NT2/D1 (cell line): Measurements from ENCODE around the gene ZNF774.

Source experiments
- DNase-seq: peaks from one replicate; pipeline ENCODE4 v3.0.0-alpha.2; 2011; ENCODE audit warnings: low read depth, low spot score
- H3K27me3 ChIP-seq: 2 replicates; pipeline ENCODE4 v1.6.0; 2011; ENCODE audit warnings: mild to moderate bottlenecking; ENCODE audit not compliant: insufficient read length, insufficient read depth
- H3K36me3 ChIP-seq: 2 replicates; pipeline ENCODE4 v1.6.1; 2011; ENCODE audit warnings: mild to moderate bottlenecking, low read length, mixed read lengths; ENCODE audit not compliant: insufficient read depth, insufficient read length
- H3K4me1 ChIP-seq: 2 replicates; pipeline ENCODE4 v1.5.1; 2011; ENCODE audit not compliant: insufficient read depth, insufficient read length
- H3K4me3 ChIP-seq: 2 replicates; pipeline ENCODE4 v1.5.1; 2011; ENCODE audit warnings: low read depth; ENCODE audit not compliant: insufficient read length
- H3K9ac ChIP-seq: 2 replicates; pipeline ENCODE4 v1.6.0; 2011; ENCODE audit warnings: low read depth; ENCODE audit not compliant: insufficient read length
- H3K9me3 ChIP-seq: 2 replicates; pipeline ENCODE4 v1.5.1; 2011; ENCODE audit warnings: mild to moderate bottlenecking, low read length; ENCODE audit not compliant: insufficient read depth
- SUZ12 ChIP-seq: IDR thresholded peaks from 2 replicates; pipeline ENCODE4 v1.6.1; 2011; ENCODE audit not compliant: insufficient read length, insufficient read depth; ENCODE audit errors: extremely low read depth
- YY1 ChIP-seq: IDR thresholded peaks from 2 replicates; pipeline ENCODE4 v1.6.1; 2011; ENCODE audit not compliant: insufficient read length, insufficient read depth
- ZNF274 ChIP-seq: IDR thresholded peaks from 2 replicates; pipeline ENCODE4 v1.6.1; 2011; ENCODE audit warnings: mild to moderate bottlenecking, low read depth, low read length

Gene ZNF774

DNA sequence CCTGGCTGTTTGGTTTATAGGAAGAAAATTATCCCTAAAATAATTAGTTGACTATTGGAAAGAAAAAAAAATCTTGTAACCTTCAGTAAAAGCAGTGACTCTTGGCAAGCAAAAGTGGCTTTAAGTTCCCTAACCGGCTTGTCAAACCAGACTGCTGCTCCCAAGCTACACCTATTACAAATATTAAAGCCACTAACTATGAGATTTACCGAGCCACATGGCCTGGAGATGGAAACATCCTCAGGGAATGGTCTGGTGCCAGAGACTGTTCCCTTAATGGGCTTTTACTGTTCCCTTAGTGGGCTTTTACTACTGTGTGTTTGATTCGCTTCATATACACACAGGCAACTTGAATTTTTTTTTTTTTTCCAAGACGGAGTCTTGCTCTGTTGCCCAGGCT is 35.9 kb upstream of the ZNF774 start:
- DNase-seq: no peak

DNA sequence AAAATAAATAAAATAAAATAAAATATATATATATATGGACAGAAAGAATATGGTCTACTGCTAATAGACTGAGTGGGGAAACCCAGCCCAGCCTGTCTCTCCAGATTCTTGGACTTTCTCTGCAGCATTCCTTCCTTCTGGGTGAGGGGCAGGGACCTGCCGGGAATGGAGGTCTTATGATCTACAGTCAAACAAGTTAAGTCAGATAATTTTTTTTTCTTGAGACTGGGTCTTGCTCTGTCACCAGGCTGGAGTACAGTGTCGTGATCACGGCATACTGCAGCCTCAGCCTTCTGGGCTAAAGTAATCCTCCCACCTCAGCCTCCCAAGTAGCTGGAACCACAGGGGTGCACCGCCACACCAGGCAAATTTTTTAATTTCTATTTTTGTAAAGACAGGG is 33.5 kb upstream of the ZNF774 start:
- TF ChIP-seq YY1 (no peak), ZNF274 (no peak), SUZ12 (no peak)
- no peak overlapping the region for H3K9ac ChIP-seq
- H3K27me3 ChIP-seq: no peaks in the 10 kb centered on the region
- H3K9me3 ChIP-seq: no peaks in the 10 kb centered on the region
- no peak overlapping the region for H3K4me3 ChIP-seq
- H3K36me3 ChIP-seq: no peaks in the 10 kb centered on the region
- H3K4me1 ChIP-seq: no peaks in the 10 kb centered on the region
- no peak for DNase-seq

More for the DNA sequence above, 35.9 kb upstream of the ZNF774 start:
- TF ChIP-seq YY1 (no peak), SUZ12 (no peak), ZNF274 (no peak)
- Histone ChIP-seq H3K9me3 (no peaks in the 10 kb centered on the region), H3K4me3 (no peak overlapping the region), H3K9ac (no peak overlapping the region), H3K36me3 (no peaks in the 10 kb centered on the region), H3K27me3 (no peaks in the 10 kb centered on the region), H3K4me1 (no peaks in the 10 kb centered on the region)

DNA sequence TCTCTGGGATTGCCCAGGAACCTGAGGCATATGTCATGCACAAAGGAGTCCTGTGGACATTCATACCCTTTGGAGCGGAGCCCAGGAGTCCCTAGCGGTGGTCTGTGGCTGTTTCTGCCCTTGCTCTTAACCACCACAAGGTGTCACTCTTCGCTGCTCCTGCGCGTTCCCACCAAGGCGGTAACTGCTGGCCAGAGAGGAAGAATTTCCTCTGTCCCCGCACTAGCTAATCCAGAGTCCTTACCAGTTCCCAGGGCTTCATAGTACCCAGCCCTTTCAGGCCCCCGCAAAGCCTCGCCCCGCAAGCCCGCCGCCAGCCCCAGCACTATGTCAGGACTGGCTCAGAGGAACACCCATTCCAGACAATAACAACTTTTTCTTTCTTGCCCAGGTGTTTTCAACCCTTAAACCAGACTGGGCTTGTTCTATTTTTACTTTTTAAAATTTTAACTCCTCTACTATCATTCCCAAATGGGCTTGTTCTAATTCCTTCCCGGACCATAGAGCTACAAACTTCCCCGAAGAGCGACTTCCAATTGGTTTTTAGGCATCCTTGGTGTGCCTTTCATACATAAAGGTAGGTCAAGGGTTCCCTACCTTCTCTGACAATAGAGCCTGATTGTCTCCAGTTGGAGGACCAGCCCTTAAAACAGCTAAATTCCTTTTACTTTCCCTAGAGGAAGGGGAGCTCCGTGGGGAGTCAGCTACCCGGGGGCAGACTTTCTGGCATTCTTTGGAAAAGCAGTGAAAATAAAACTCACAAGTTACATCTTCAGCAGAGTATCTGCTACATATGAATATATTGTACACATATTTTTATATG is 31.8 kb upstream of the ZNF774 start:
- peak; percentile 88 for DNase-seq
- no peaks in the 10 kb centered on the region for H3K4me1 ChIP-seq
- H3K27me3 ChIP-seq: no peaks in the 10 kb centered on the region
- H3K9ac ChIP-seq: peak overlapping the region; percentile 61
- H3K4me3 ChIP-seq: no peak overlapping the region
- H3K36me3 ChIP-seq: no peaks in the 10 kb centered on the region
- no peak for TF ChIP-seq YY1
- TF ChIP-seq ZNF274: no peak
- TF ChIP-seq SUZ12: no peak
- no peaks in the 10 kb centered on the region for H3K9me3 ChIP-seq

DNA sequence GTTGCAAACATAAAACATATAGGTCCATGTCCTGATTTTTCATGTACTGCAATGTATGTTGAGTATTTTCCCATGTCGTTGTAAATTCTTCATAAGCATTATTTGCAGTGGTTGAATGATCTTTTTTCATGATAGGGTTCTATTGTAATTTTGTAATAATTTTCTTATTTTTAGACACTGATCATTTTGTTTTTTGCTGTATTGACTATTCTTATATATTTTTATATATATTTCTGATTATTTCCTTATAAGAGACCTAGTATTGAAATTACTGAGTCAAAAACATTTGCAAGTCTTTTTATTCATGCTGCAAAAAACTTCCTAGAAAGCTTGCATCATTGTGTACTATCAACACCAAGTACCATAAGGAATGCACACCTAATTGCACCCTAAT is 31.2 kb upstream of the ZNF774 start:
- H3K27me3 ChIP-seq: no peaks in the 10 kb centered on the region
- no peak for TF ChIP-seq SUZ12
- no peak for TF ChIP-seq YY1
- TF ChIP-seq ZNF274: no peak

DNA sequence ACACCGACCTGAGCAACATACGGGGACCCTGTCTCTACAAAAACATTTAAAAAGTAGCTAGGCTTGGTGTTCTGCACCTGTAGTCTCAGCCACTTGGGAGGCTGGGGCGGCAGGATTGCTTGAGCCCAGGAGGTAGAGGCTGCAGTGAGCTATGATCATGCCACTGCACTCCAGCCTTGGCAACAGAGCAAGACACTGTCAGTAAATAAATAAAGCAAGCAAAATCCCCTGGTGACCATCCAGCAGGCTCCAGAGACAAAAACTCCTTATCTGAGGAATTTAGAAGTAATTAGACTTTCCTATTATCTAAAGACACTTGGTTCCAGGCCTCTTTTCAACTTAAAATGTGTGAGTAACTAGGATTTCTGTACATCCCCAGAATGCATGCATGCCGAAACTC is 29.5 kb upstream of the ZNF774 start:
- H3K4me3 ChIP-seq: no peak overlapping the region
- no peaks in the 10 kb centered on the region for H3K36me3 ChIP-seq
- no peaks in the 10 kb centered on the region for H3K4me1 ChIP-seq
- H3K27me3 ChIP-seq: no peaks in the 10 kb centered on the region
- no peaks in the 10 kb centered on the region for H3K9me3 ChIP-seq
- no peak overlapping the region for H3K9ac ChIP-seq
- TF ChIP-seq YY1 (no peak), SUZ12 (no peak)
- DNase-seq: no peak

More for the DNA sequence above, 31.2 kb upstream of the ZNF774 start:
- no peaks in the 10 kb centered on the region for H3K9me3 ChIP-seq
- no peak overlapping the region for H3K4me3 ChIP-seq
- no peak overlapping the region for H3K9ac ChIP-seq
- DNase-seq: no peak
- no peaks in the 10 kb centered on the region for H3K36me3 ChIP-seq
- H3K4me1 ChIP-seq: no peaks in the 10 kb centered on the region

DNA sequence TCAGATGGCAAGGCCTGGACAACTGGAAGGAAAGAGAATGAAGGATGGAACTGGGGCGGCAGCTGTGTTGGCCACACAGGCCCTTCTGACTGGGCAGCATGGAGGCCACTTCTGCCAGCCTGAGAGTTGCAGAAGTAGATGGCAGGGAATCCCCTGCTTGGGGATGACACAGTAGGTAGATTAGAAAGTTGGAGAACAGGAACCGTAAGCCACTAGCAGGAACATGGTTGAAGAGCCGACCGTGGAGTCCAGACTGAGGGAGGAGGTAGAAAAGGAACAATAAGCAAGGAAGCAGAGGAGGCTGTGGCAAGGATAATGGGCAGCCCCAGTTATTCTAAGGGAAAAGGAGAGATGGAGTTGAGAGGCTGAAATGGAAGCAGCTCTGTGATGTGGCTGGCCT is 26.4 kb upstream of the ZNF774 start:
- Histone ChIP-seq H3K36me3 (no peaks in the 10 kb centered on the region), H3K4me1 (no peaks in the 10 kb centered on the region), H3K9ac (no peak overlapping the region), H3K9me3 (no peaks in the 10 kb centered on the region), H3K4me3 (no peak overlapping the region), H3K27me3 (no peaks in the 10 kb centered on the region)
- DNase-seq: no peak
- TF ChIP-seq ZNF274 (no peak), YY1 (no peak), SUZ12 (no peak)

DNA sequence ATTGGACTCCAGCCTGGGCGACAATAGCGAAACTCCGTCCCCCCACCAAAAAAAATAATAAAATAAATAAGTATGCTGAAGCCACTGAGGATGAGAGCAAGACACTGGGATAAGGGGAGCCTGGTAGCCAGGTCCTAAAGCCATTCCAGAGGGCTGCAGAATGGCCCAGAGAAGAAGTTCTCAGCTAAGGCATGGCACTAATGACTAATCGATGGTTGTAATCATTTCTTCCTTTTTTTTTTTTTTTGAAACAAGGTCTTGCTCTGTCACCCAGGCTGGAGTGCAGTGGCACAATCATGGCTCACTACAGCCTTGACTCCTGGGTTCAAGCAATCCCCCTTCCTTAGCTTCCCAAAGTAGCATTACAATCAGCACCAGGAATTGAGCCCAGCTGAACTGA is 25.6 kb upstream of the ZNF774 start:
- no peak for DNase-seq
- Histone ChIP-seq H3K36me3 (no peaks in the 10 kb centered on the region), H3K4me1 (no peaks in the 10 kb centered on the region), H3K9me3 (no peaks in the 10 kb centered on the region), H3K4me3 (no peak overlapping the region), H3K27me3 (no peaks in the 10 kb centered on the region), H3K9ac (no peak overlapping the region)
- TF ChIP-seq YY1 (no peak), ZNF274 (no peak), SUZ12 (no peak)

DNA sequence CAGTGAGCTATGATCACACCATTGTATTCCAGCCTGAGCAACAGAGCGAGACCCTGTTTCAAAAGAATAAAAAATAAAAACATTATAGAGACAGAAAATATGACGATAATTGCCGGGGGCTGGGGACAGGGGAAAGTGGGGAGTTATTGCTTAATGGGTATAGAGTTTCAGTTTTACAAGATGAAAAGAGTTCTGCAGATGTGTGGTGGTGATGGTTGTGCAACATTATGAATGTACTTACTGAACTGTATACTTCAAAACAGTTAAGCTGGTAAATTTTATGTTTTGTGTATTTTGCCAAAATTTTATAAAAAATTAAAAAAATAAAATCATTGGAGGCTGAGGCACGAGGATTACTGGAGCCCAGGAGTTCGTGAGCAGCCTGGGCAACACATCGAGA is 24.8 kb upstream of the ZNF774 start:
- no peak overlapping the region for H3K4me3 ChIP-seq
- no peak for DNase-seq
- H3K9ac ChIP-seq: no peak overlapping the region
- H3K27me3 ChIP-seq: no peaks in the 10 kb centered on the region
- H3K4me1 ChIP-seq: no peaks in the 10 kb centered on the region
- no peaks in the 10 kb centered on the region for H3K36me3 ChIP-seq
- TF ChIP-seq YY1: no peak
- TF ChIP-seq ZNF274: no peak
- TF ChIP-seq SUZ12: no peak
- no peaks in the 10 kb centered on the region for H3K9me3 ChIP-seq
